ENCODE measurements around the gene CD2AP.
"Not testable (repeated sequence)": the region's sequence is repeated elsewhere in the genome, so short reads cannot be mapped to it uniquely, and the experiment has no call there.

Gene CD2AP

GRCh38 chr6:47647626-47648025 lies 170.0 kb downstream of the CD2AP start:
- not testable (repeated sequence) for DNase-seq

GRCh38 chr6:47648031-47648430 lies 170.4 kb downstream of the CD2AP start:
- DNase-seq: no peak

GRCh38 chr6:47650553-47651432 lies 173.2 kb downstream of the CD2AP start:
- DNase-seq: no peak

GRCh38 chr6:47651505-47651944 lies 173.9 kb downstream of the CD2AP start:
- DNase-seq: no peak

GRCh38 chr6:47653706-47654105 lies 176.1 kb downstream of the CD2AP start:
- no peak for DNase-seq

- DNase-seq: no peak
Observed at GRCh38 chr6:47654255-47654654, 176.7 kb downstream of the CD2AP start.

GRCh38 chr6:47655719-47656595 lies 178.4 kb downstream of the CD2AP start:
- DNase-seq: peak; percentile 4 to 18

- DNase-seq: no peak
Observed at GRCh38 chr6:47661960-47662359, 184.4 kb downstream of the CD2AP start.

- DNase-seq: no peak
Observed at GRCh38 chr6:47663462-47664216, 186.1 kb downstream of the CD2AP start.

GRCh38 chr6:47665112-47665511 lies 187.5 kb downstream of the CD2AP start:
- DNase-seq: no peak

GRCh38 chr6:47669684-47670513 lies 192.3 kb downstream of the CD2AP start:
- no peak for DNase-seq

GRCh38 chr6:47670851-47671250 lies 193.3 kb downstream of the CD2AP start:
- no peak for DNase-seq

- no peak for DNase-seq
Observed at GRCh38 chr6:47671777-47672176, 194.2 kb downstream of the CD2AP start.

- no peak for DNase-seq
Observed at GRCh38 chr6:47672816-47673215, 195.2 kb downstream of the CD2AP start.

GRCh38 chr6:47674673-47675072 lies 197.1 kb downstream of the CD2AP start:
- DNase-seq: no peak
